H1 (cell line): ENCODE measurements around the gene CD14. TPM values are rescaled to one million over a fixed set of nuclear protein-coding genes. Genes with fewer than 3 reads are reported as not detected.

ENCODE experiments used
- CTCF ChIA-PET: fragments of 300-600 bp; sonication (Branson Sonifier 250); formaldehyde crosslinking; loops from one replicate; lab custom pipeline; 2021; ENCODE audit not compliant: partially characterized antibody; lab: Charles Lee
- POLR2A ChIA-PET: fragments of 300-600 bp; sonication (Branson Sonifier 250); formaldehyde crosslinking; loops from one replicate; lab custom pipeline; 2021; ENCODE audit warnings: inconsistent platforms; ENCODE audit not compliant: partially characterized antibody; lab: Charles Lee
- DNase-seq, 2 experiments: peaks; one replicate each; pipeline versions ENCODE4 v3.0.0 to v3.0.0-alpha.2; 2010 to 2022; ENCODE audit warnings: low spot score in 2 of 2, low read depth in 1 of 2, mixed read lengths in 1 of 2
- FAIRE-seq: peaks from 2 replicates; lab custom pipeline; 2011; peaks lifted over from hg19 to GRCh38; lab: Jason Lieb, UNC
- H2AFZ ChIP-seq: 2 replicates; pipeline ENCODE4 v1.8.1; 2012; ENCODE audit warnings: low read length, inconsistent platforms
- H2AK5ac ChIP-seq: 2 replicates; pipeline ENCODE4 v1.6.1; 2013; ENCODE audit warnings: low read depth, low read length
- H2BK120ac ChIP-seq: replicated peaks from 2 replicates; pipeline ENCODE3; 2013; ENCODE audit warnings: low read depth, low read length, inconsistent platforms
- H2BK12ac ChIP-seq: 2 replicates; pipeline ENCODE4 v1.6.1; 2013; ENCODE audit warnings: low read depth, low read length
- H2BK15ac ChIP-seq: 2 replicates; pipeline ENCODE4 v1.6.1; 2013; ENCODE audit warnings: low read length
- H2BK20ac ChIP-seq: 2 replicates; pipeline ENCODE4 v1.6.1; 2013; ENCODE audit warnings: low read length
- H2BK5ac ChIP-seq: 2 replicates; pipeline ENCODE4 v1.6.1; 2013; ENCODE audit warnings: low read depth, low read length
- H3K14ac ChIP-seq: 2 replicates; pipeline ENCODE4 v1.6.1; 2013; ENCODE audit warnings: inconsistent platforms; ENCODE audit not compliant: insufficient read length
- H3K18ac ChIP-seq: 2 replicates; pipeline ENCODE4 v1.6.1; 2013; ENCODE audit warnings: low read length; ENCODE audit errors: extremely low read depth
- H3K23ac ChIP-seq: 2 replicates; pipeline ENCODE4 v1.6.1; 2013; ENCODE audit warnings: inconsistent platforms; ENCODE audit not compliant: insufficient read length
- H3K23me2 ChIP-seq: 2 replicates; pipeline ENCODE4 v1.6.1; 2013; ENCODE audit warnings: low read depth, low read length
- H3K27ac ChIP-seq: 2 replicates; pipeline ENCODE4 v1.6.1; 2011; ENCODE audit warnings: low read depth, low read length, inconsistent platforms
- H3K27me3 ChIP-seq, 4 experiments: replicated peaks in 1 of 4; 1 replicate in 1 of 4; 2 replicates in 3 of 4; pipeline versions ENCODE4 v1.6.1 to v1.8.1; 2011 to 2013; ENCODE audit warnings: low read length in 3 of 4, mild to moderate bottlenecking in 3 of 4, inconsistent platforms in 2 of 4, mixed read lengths in 2 of 4, moderate library complexity in 1 of 4; ENCODE audit not compliant: control insufficient read depth in 3 of 4, insufficient read depth in 3 of 4; ENCODE audit errors: extremely low read depth in 1 of 4
- H3K36me3 ChIP-seq, 4 experiments: 2 replicates each; pipeline versions ENCODE4 v1.6.1 to v1.8.1; 2011 to 2013; ENCODE audit warnings: mild to moderate bottlenecking in 4 of 4, low read length in 3 of 4, moderate library complexity in 2 of 4, control low read depth in 1 of 4, inconsistent platforms in 1 of 4; ENCODE audit not compliant: insufficient read depth in 4 of 4, control insufficient read depth in 2 of 4
- H3K4ac ChIP-seq: replicated peaks from 2 replicates; pipeline ENCODE3; 2013; ENCODE audit warnings: low read length, low read depth, mixed read lengths, inconsistent platforms; ENCODE audit not compliant: insufficient read length
- H3K4me1 ChIP-seq, 4 experiments: replicated peaks in 1 of 4; 1 replicate in 1 of 4; 2 replicates in 3 of 4; pipeline versions ENCODE4 v1.6.1 to v1.8.1; 2011 to 2013; ENCODE audit warnings: low read length in 3 of 4, inconsistent platforms in 2 of 4, mixed read lengths in 1 of 4; ENCODE audit not compliant: insufficient read depth in 4 of 4, control insufficient read depth in 3 of 4
- H3K4me2 ChIP-seq, 2 experiments: 2 replicates each; pipeline versions ENCODE4 v1.6.1 to v1.8.1; 2011 to 2013; ENCODE audit warnings: low read depth in 2 of 2, low read length in 2 of 2, control low read depth in 1 of 2, inconsistent platforms in 1 of 2, mild to moderate bottlenecking in 1 of 2; ENCODE audit not compliant: insufficient read depth in 1 of 2
- H3K4me3 ChIP-seq, 4 experiments: fragments of 200-600, 300-600 bp in 1 of 4; sonication (generic), shearing (Covaris generic), sonication (Bioruptor Twin) in 1 of 4; 2 replicates each; pipeline versions ENCODE4 v1.5.1 to v1.8.1; 2011 to 2016; ENCODE audit warnings: low read length in 4 of 4, low read depth in 3 of 4, control low read depth in 2 of 4, inconsistent platforms in 2 of 4, mild to moderate bottlenecking in 2 of 4, mixed read lengths in 1 of 4, moderate library complexity in 1 of 4; ENCODE audit not compliant: insufficient read depth in 2 of 4; ENCODE audit errors: extremely low read depth in 1 of 4
- H3K56ac ChIP-seq: replicated peaks from 2 replicates; pipeline ENCODE3; 2013; ENCODE audit warnings: low read depth, mild to moderate bottlenecking, mixed read lengths, low read length, inconsistent platforms; ENCODE audit not compliant: insufficient read length
- H3K79me1 ChIP-seq: 2 replicates; pipeline ENCODE4 v1.6.1; 2013; ENCODE audit warnings: low read depth, low read length, control low read depth
- H3K79me2 ChIP-seq, 2 experiments: 2 replicates each; pipeline versions ENCODE4 v1.6.1 to v1.8.1; 2012 to 2013; ENCODE audit warnings: low read length in 2 of 2, mild to moderate bottlenecking in 2 of 2, inconsistent platforms in 1 of 2; ENCODE audit not compliant: insufficient read depth in 2 of 2, control insufficient read depth in 1 of 2
- H3K9ac ChIP-seq, 4 experiments: replicated peaks in 1 of 4; 1 replicate in 1 of 4; 2 replicates in 3 of 4; pipeline versions ENCODE4 v1.6.1 to v1.8.1; 2011 to 2013; ENCODE audit warnings: low read depth in 3 of 4, low read length in 3 of 4, control low read depth in 2 of 4, mild to moderate bottlenecking in 2 of 4, moderate library complexity in 2 of 4, inconsistent platforms in 1 of 4; ENCODE audit errors: extremely low read depth in 1 of 4
- H3K9me3 ChIP-seq, 2 experiments: 2 replicates each; pipeline versions ENCODE4 v1.6.1 to v1.8.1; 2012 to 2013; ENCODE audit warnings: mild to moderate bottlenecking in 2 of 2, moderate library complexity in 2 of 2, control low read depth in 1 of 2, inconsistent platforms in 1 of 2, low read depth in 1 of 2, low read length in 1 of 2, mixed read lengths in 1 of 2; ENCODE audit not compliant: insufficient read depth in 2 of 2
- H4K20me1 ChIP-seq, 2 experiments: replicated peaks in 1 of 2; 2 replicates each; pipeline versions ENCODE3 to v1.8.1; 2011 to 2013; ENCODE audit warnings: inconsistent platforms in 2 of 2, low read length in 2 of 2, mild to moderate bottlenecking in 1 of 2; ENCODE audit not compliant: insufficient read depth in 2 of 2, control insufficient read depth in 1 of 2
- H4K5ac ChIP-seq: 2 replicates; pipeline ENCODE4 v1.6.1; 2013; ENCODE audit warnings: low read length, low read depth, mixed read lengths, inconsistent platforms; ENCODE audit not compliant: insufficient read length
- H4K8ac ChIP-seq: 2 replicates; pipeline ENCODE4 v1.8.0; 2013; ENCODE audit warnings: mild to moderate bottlenecking, moderate library complexity, low read length, inconsistent platforms; ENCODE audit not compliant: insufficient read depth; ENCODE audit errors: extremely low read depth
- H4K91ac ChIP-seq: replicated peaks from 2 replicates; pipeline ENCODE3; 2013; ENCODE audit warnings: low read length, mixed read lengths, inconsistent platforms; ENCODE audit not compliant: insufficient read length
- ATF3 ChIP-seq: IDR thresholded peaks from 2 replicates; pipeline ENCODE4 v1.6.1; 2011; ENCODE audit warnings: low read depth, mild to moderate bottlenecking, low read length; ENCODE audit not compliant: insufficient read depth
- CHD2 ChIP-seq: IDR thresholded peaks from 2 replicates; pipeline ENCODE4 v1.6.1; 2012; ENCODE audit warnings: low read length, improper control_type of control experiment
- EP300 ChIP-seq, 2 experiments: IDR thresholded peaks; 1 replicate in 1 of 2; 2 replicates in 1 of 2; pipeline ENCODE4 v1.6.1; 2011 to 2012; ENCODE audit warnings: low read depth in 2 of 2, low read length in 2 of 2, mild to moderate bottlenecking in 2 of 2, borderline replicate concordance in 1 of 2, inconsistent platforms in 1 of 2, moderate library complexity in 1 of 2
- FOSL1 ChIP-seq: IDR thresholded peaks from 2 replicates; pipeline ENCODE4 v1.6.1; 2011; ENCODE audit warnings: mild to moderate bottlenecking, low read depth, low read length, moderate library complexity; ENCODE audit not compliant: insufficient read depth
- SIRT6 ChIP-seq: IDR thresholded peaks from one replicate; pipeline ENCODE4 v1.7.1; 2012; ENCODE audit warnings: low read length, inconsistent platforms
- SP2 ChIP-seq: IDR thresholded peaks from 2 replicates; pipeline ENCODE4 v1.6.1; 2012; ENCODE audit warnings: mild to moderate bottlenecking, low read length, inconsistent platforms
- TAF1 ChIP-seq: IDR thresholded peaks from 2 replicates; pipeline ENCODE4 v1.6.1; 2011; ENCODE audit warnings: mild to moderate bottlenecking, low read depth, low read length
- TBP ChIP-seq: IDR thresholded peaks from 2 replicates; pipeline ENCODE4 v1.6.1; 2011; ENCODE audit warnings: low read depth, low read length, improper control_type of control experiment
- WGBS, 2 experiments: shearing (Covaris generic) in 1 of 2; methylation state at CpG; one replicate each; pipeline versions ENCODE4 v1.1.6 to v1.1.7; 2013 to 2015; ENCODE audit warnings: low lambda C conversion rate in 2 of 2, mixed read lengths in 2 of 2, inconsistent platforms in 1 of 2, low coverage in 1 of 2, missing lambda C conversion rate in 1 of 2; ENCODE audit not compliant: insufficient replicate concordance in 2 of 2, insufficient coverage in 1 of 2, insufficient read length in 1 of 2; ENCODE audit errors: extremely low coverage in 1 of 2, missing lambda C conversion rate in 1 of 2; 5-methylcytosine and 5-hydroxymethylcytosine counted together
- polyA plus RNA-seq, 7 experiments: library from polyadenylated mRNA; depleted of rRNA in 3 of 7; stranded (reverse) in 5 of 7; unstranded in 2 of 7; fragments of >200 nt in 5 of 7; fragments of 200-250 nt in 2 of 7; gene quantifications; 1 replicate in 5 of 7; 2 replicates in 1 of 7; 4 replicates in 1 of 7; pipeline versions ENCODE4 v1.2.1 to v1.2.3, GENCODE V29; 2011 to 2013; ENCODE audit warnings: missing spikeins in 2 of 7, mixed read lengths in 2 of 7
- total RNA-seq: library from RNA; stranded (reverse); fragmentation: NEBNext Ultra II Directional; extraction: Animal tissue kit (Norgen Biotek cat#: 25700); gene quantifications from 2 replicates; pipeline ENCODE4 v1.2.1, GENCODE V29; 2021

CD14 gene
- total and polyA plus RNA-seq, 2 of the 8 experiments (the other 6 are each of a cell fraction or from before 2014, with no cell fraction given) = 0.15 TPM; not detected in 1

- Histone ChIP-seq H2BK20ac (no peak overlapping the region), H4K20me1 (no peaks in the 10 kb centered on the region), H3K79me2 (no peaks in the 10 kb centered on the region), H2BK15ac (no peak overlapping the region), H3K23ac (no peak overlapping the region), H3K18ac (no peak overlapping the region), H4K91ac (no peak overlapping the region), H3K9me3 (0 out of 4 replicates have a peak, but pooled peaks cover 0 to 2% of the 10 kb centered on the region in 2 experiments), H2BK5ac (no peak overlapping the region), H3K23me2 (peaks cover 1% of the 10 kb centered on the region; the same call in 1 of the 2 replicates), H3K79me1 (no peaks in the 10 kb centered on the region), H2AFZ (no peak overlapping the region), H3K56ac (no peak overlapping the region), H3K4me1 (no peaks in the 10 kb centered on the region), H3K36me3 (no peaks in the 10 kb centered on the region), H3K27ac (no peak overlapping the region), H3K4ac (no peak overlapping the region), H2AK5ac (no peak overlapping the region), H3K4me3 (no peak overlapping the region), H3K9ac (no peak overlapping the region), H2BK120ac (no peak overlapping the region), H3K4me2 (no peak overlapping the region), H4K8ac (no peak overlapping the region), H2BK12ac (no peak overlapping the region), H3K27me3 (no peaks in the 10 kb centered on the region), H3K14ac (no peak overlapping the region), H4K5ac (no peak overlapping the region)
- DNase-seq (no peak), FAIRE-seq (no peak)
- 95% methylated on average over 5 of the region's 5 CpGs; no CpG with 5 or more reads in 1 of the 2 experiments for WGBS, 2 experiments
- TF ChIP-seq CHD2 (no peak), FOSL1 (no peak), ATF3 (no peak), SP2 (no peak), SIRT6 (no peak), TBP (no peak), EP300 (IDR thresholded peaks at IDR 0.05; ENCODE audit: borderline replicate concordance in 1 of 2, low read depth in 2 of 2, low read length in 2 of 2) (no peak), TAF1 (no peak)
- ChIA-PET CTCF (interaction anchor here (1.1 kb wide), 1 partner anchor 22 kb away, joined by 3 read pairs; no protein-coding TSS in a partner anchor), POLR2A (no interaction called here)
Observed at GRCh38 chr5:140588311-140589070, 44.5 kb downstream of the CD14 start.
